IPS-20b (cell line): ENCODE data around the gene BRINP3.
A peak's percentile ranks its signal among the peaks of the same experiment; 100 is the strongest.

ENCODE experiments used
- H3K27ac ChIP-seq: one replicate; pipeline ENCODE4 v1.5.1; 2013; ENCODE audit warnings: low read length
- H3K27me3 ChIP-seq: 2 replicates; pipeline ENCODE4 v1.6.1; 2013; ENCODE audit warnings: mild to moderate bottlenecking, low read length, inconsistent platforms; ENCODE audit not compliant: insufficient read depth
- H3K36me3 ChIP-seq: 2 replicates; pipeline ENCODE4 v1.6.1; 2013; ENCODE audit warnings: low read depth, mild to moderate bottlenecking, inconsistent platforms, low read length, moderate library complexity; ENCODE audit not compliant: insufficient read depth
- H3K4me1 ChIP-seq: 2 replicates; pipeline ENCODE4 v1.6.1; 2013; ENCODE audit warnings: mild to moderate bottlenecking, control low read depth, inconsistent platforms, low read length, moderate library complexity; ENCODE audit not compliant: insufficient read depth
- H3K4me3 ChIP-seq: 2 replicates; pipeline ENCODE4 v1.5.1; 2013; ENCODE audit warnings: mild to moderate bottlenecking, low read length, inconsistent platforms
- H3K9ac ChIP-seq: 2 replicates; pipeline ENCODE4 v1.6.1; 2013; ENCODE audit warnings: low read depth, mild to moderate bottlenecking, inconsistent platforms, low read length, moderate library complexity
- H3K9me3 ChIP-seq: 2 replicates; pipeline ENCODE4 v1.6.1; 2013; ENCODE audit warnings: mild to moderate bottlenecking, low read depth, low read length, inconsistent platforms; ENCODE audit not compliant: insufficient read depth

Gene BRINP3

GRCh38 chr1:190476806-190477205, 858 bp downstream of the BRINP3 start:
- Histone ChIP-seq H3K4me3 (no peak overlapping the region), H3K4me1 (peaks cover 16% of the 10 kb centered on the region; the same call in 1 of the 2 replicates), H3K36me3 (no peaks in the 10 kb centered on the region), H3K27ac (no peak overlapping the region), H3K27me3 (peaks cover 62% of the 10 kb centered on the region), H3K9ac (no peak overlapping the region), H3K9me3 (no peaks in the 10 kb centered on the region)

GRCh38 chr1:190476321-190476720, 1.3 kb downstream of the BRINP3 start:
- no peak overlapping the region for H3K27ac ChIP-seq
- peaks cover 16% of the 10 kb centered on the region; the same call in 1 of the 2 replicates for H3K4me1 ChIP-seq
- no peaks in the 10 kb centered on the region for H3K9me3 ChIP-seq
- H3K9ac ChIP-seq = no peak overlapping the region
- H3K4me3 ChIP-seq = peak overlapping the region; percentile 71
- H3K36me3 ChIP-seq = no peaks in the 10 kb centered on the region
- H3K27me3 ChIP-seq = peaks cover 62% of the 10 kb centered on the region

GRCh38 chr1:190475421-190476141, 2.1 kb downstream of the BRINP3 start:
- no peak overlapping the region for H3K9ac ChIP-seq

GRCh38 chr1:190474650-190475211, 2.9 kb downstream of the BRINP3 start:
- no peaks in the 10 kb centered on the region for H3K36me3 ChIP-seq
- peaks cover 62% of the 10 kb centered on the region for H3K27me3 ChIP-seq
- H3K9me3 ChIP-seq = no peaks in the 10 kb centered on the region
- H3K9ac ChIP-seq = no peak overlapping the region
- H3K4me3 ChIP-seq = peak overlapping the region; percentile 71
- H3K27ac ChIP-seq = no peak overlapping the region
- peaks cover 13% of the 10 kb centered on the region; the same call in 1 of the 2 replicates for H3K4me1 ChIP-seq

More at GRCh38 chr1:190475421-190476141, 2.1 kb downstream of the BRINP3 start:
- Histone ChIP-seq H3K4me1 (peaks cover 16% of the 10 kb centered on the region; the same call in 1 of the 2 replicates), H3K9me3 (no peaks in the 10 kb centered on the region), H3K4me3 (peak overlapping the region; percentile 71), H3K36me3 (no peaks in the 10 kb centered on the region), H3K27ac (no peak overlapping the region), H3K27me3 (peaks cover 62% of the 10 kb centered on the region)

- Histone ChIP-seq H3K27me3 (peaks cover 62% of the 10 kb centered on the region), H3K36me3 (no peaks in the 10 kb centered on the region), H3K9me3 (no peaks in the 10 kb centered on the region), H3K4me1 (peaks cover 6% of the 10 kb centered on the region; the same call in 1 of the 2 replicates), H3K9ac (no peak overlapping the region), H3K4me3 (peak overlapping the region; percentile 71), H3K27ac (no peak overlapping the region)
Measured at GRCh38 chr1:190474010-190474409, 3.7 kb downstream of the BRINP3 start.

- Histone ChIP-seq H3K27me3 (peaks cover 51% of the 10 kb centered on the region), H3K4me1 (peaks cover 6% of the 10 kb centered on the region; the same call in 1 of the 2 replicates), H3K27ac (no peak overlapping the region), H3K9me3 (no peaks in the 10 kb centered on the region), H3K4me3 (no peak overlapping the region), H3K9ac (no peak overlapping the region), H3K36me3 (no peaks in the 10 kb centered on the region)
Measured at GRCh38 chr1:190472494-190472893, 5.2 kb downstream of the BRINP3 start.

- H3K36me3 ChIP-seq = no peaks in the 10 kb centered on the region
- H3K9me3 ChIP-seq = no peaks in the 10 kb centered on the region
- H3K27ac ChIP-seq = no peak overlapping the region
- no peak overlapping the region for H3K4me3 ChIP-seq
- H3K9ac ChIP-seq = no peak overlapping the region
- peaks cover 6% of the 10 kb centered on the region; the same call in 1 of the 2 replicates for H3K4me1 ChIP-seq
- H3K27me3 ChIP-seq = peaks cover 46% of the 10 kb centered on the region
Measured at GRCh38 chr1:190472042-190472441, 5.6 kb downstream of the BRINP3 start.

GRCh38 chr1:190464690-190465089, 13.0 kb downstream of the BRINP3 start:
- no peaks in the 10 kb centered on the region for H3K36me3 ChIP-seq
- no peaks in the 10 kb centered on the region for H3K4me1 ChIP-seq
- no peaks in the 10 kb centered on the region for H3K27me3 ChIP-seq
- no peak overlapping the region for H3K9ac ChIP-seq
- H3K9me3 ChIP-seq = no peaks in the 10 kb centered on the region
- H3K27ac ChIP-seq = no peak overlapping the region
- H3K4me3 ChIP-seq = no peak overlapping the region

- Histone ChIP-seq H3K9me3 (no peaks in the 10 kb centered on the region), H3K36me3 (no peaks in the 10 kb centered on the region), H3K4me1 (no peaks in the 10 kb centered on the region), H3K27me3 (no peaks in the 10 kb centered on the region), H3K4me3 (no peak overlapping the region), H3K27ac (no peak overlapping the region), H3K9ac (no peak overlapping the region)
Measured at GRCh38 chr1:190456129-190456528, 21.5 kb downstream of the BRINP3 start.

- H3K9ac ChIP-seq = no peak overlapping the region
- no peaks in the 10 kb centered on the region for H3K27me3 ChIP-seq
- H3K4me1 ChIP-seq = no peaks in the 10 kb centered on the region
- no peaks in the 10 kb centered on the region for H3K9me3 ChIP-seq
- no peaks in the 10 kb centered on the region for H3K36me3 ChIP-seq
- H3K4me3 ChIP-seq = no peak overlapping the region
- no peak overlapping the region for H3K27ac ChIP-seq
Measured at GRCh38 chr1:190455631-190456030, 22.0 kb downstream of the BRINP3 start.

- Histone ChIP-seq H3K9me3 (no peaks in the 10 kb centered on the region), H3K9ac (no peak overlapping the region), H3K27ac (no peak overlapping the region), H3K27me3 (no peaks in the 10 kb centered on the region), H3K4me3 (no peak overlapping the region), H3K36me3 (no peaks in the 10 kb centered on the region), H3K4me1 (no peaks in the 10 kb centered on the region)
Measured at GRCh38 chr1:190453550-190453949, 24.1 kb downstream of the BRINP3 start.

GRCh38 chr1:190452272-190452848, 25.3 kb downstream of the BRINP3 start:
- Histone ChIP-seq H3K27ac (no peak overlapping the region), H3K4me1 (no peaks in the 10 kb centered on the region), H3K9me3 (no peaks in the 10 kb centered on the region), H3K9ac (no peak overlapping the region), H3K36me3 (no peaks in the 10 kb centered on the region), H3K4me3 (no peak overlapping the region), H3K27me3 (no peaks in the 10 kb centered on the region)
